HEK293 (cell line): ENCODE measurements around the gene ATOH7.

Experiments used
- CTCF ChIA-PET: fragments of 350-600 bp; formaldehyde crosslinking; extraction: SDS; loops from one replicate; lab custom pipeline; 2021; ENCODE audit warnings: antibody characterized with exemption; lab: Yijun Ruan, JAX
- POLR2A ChIA-PET: fragments of 300-600 bp; formaldehyde crosslinking; extraction: SDS; loops from one replicate; lab custom pipeline; 2020; ENCODE audit warnings: antibody characterized with exemption, inconsistent platforms; lab: Yijun Ruan, JAX
- H3K27ac ChIP-seq: fragments of 200-500 bp; sonication (Bioruptor generic); 2 replicates; pipeline ENCODE4 v1.5.1; 2014; ENCODE audit warnings: low read depth, low read length, control low read depth, inconsistent platforms; ENCODE audit errors: extremely low read depth
- H3K36me3 ChIP-seq, 2 experiments: fragments of 200-500 bp in 1 of 2; sonication (Bioruptor generic) in 1 of 2; 1 replicate in 1 of 2; 2 replicates in 1 of 2; pipeline ENCODE4 v1.5.1; 2014 to 2017; ENCODE audit warnings: inconsistent platforms in 2 of 2, low read length in 2 of 2; ENCODE audit not compliant: control insufficient read depth in 2 of 2, insufficient read depth in 1 of 2
- H3K4me1 ChIP-seq: fragments of 200-500 bp; sonication (Bioruptor generic); 2 replicates; pipeline ENCODE4 v1.5.1; 2014; ENCODE audit warnings: mild to moderate bottlenecking, low read length, inconsistent platforms; ENCODE audit not compliant: control insufficient read depth, insufficient read depth
- H3K4me3 ChIP-seq: 2 replicates; pipeline ENCODE4 v1.5.1; 2011; ENCODE audit warnings: low read depth, mild to moderate bottlenecking, control low read depth, low read length, moderate library complexity
- H3K9me3 ChIP-seq: fragments of 200-500 bp; sonication (Bioruptor generic); 2 replicates; pipeline ENCODE4 v1.5.1; 2014; ENCODE audit warnings: low read depth, low read length, inconsistent platforms; ENCODE audit not compliant: control insufficient read depth, insufficient read depth
- BCL11A ChIP-seq: fragments of 450-650 bp; formaldehyde crosslinking; IDR thresholded peaks from 2 replicates; pipeline ENCODE4 v1.5.1; 2016; ENCODE audit warnings: low read depth, missing biosample characterization, missing genetic modification characterization
- BCL6B ChIP-seq: fragments of 450-650 bp; formaldehyde crosslinking; IDR thresholded peaks from 2 replicates; pipeline ENCODE4 v1.5.1; 2017; ENCODE audit warnings: missing biosample characterization, missing genetic modification characterization
- EGR2 ChIP-seq: fragments of 450-650 bp; formaldehyde crosslinking; IDR thresholded peaks from 2 replicates; pipeline ENCODE4 v1.5.1; 2016; ENCODE audit warnings: low read depth, missing biosample characterization, missing genetic modification characterization
- FEZF1 ChIP-seq: fragments of 450-650 bp; formaldehyde crosslinking; IDR thresholded peaks from 2 replicates; pipeline ENCODE4 v1.5.1; 2016; ENCODE audit warnings: missing biosample characterization, missing genetic modification characterization
- GLIS1 ChIP-seq: fragments of 450-650 bp; formaldehyde crosslinking; IDR thresholded peaks from 2 replicates; pipeline ENCODE4 v1.5.1; 2016; ENCODE audit warnings: missing biosample characterization, missing genetic modification characterization
- KLF1 ChIP-seq: fragments of 450-650 bp; formaldehyde crosslinking; IDR thresholded peaks from 2 replicates; pipeline ENCODE4 v1.5.1; 2016; ENCODE audit warnings: missing biosample characterization, missing genetic modification characterization
- SALL2 ChIP-seq: fragments of 450-650 bp; formaldehyde crosslinking; IDR thresholded peaks from 2 replicates; pipeline ENCODE4 v1.5.0; 2017; ENCODE audit warnings: missing biosample characterization, mild to moderate bottlenecking, missing genetic modification characterization, borderline replicate concordance
- YY2 ChIP-seq: fragments of 450-650 bp; formaldehyde crosslinking; IDR thresholded peaks from 2 replicates; pipeline ENCODE4 v1.5.1; 2016; ENCODE audit warnings: missing biosample characterization, missing genetic modification characterization
- ZBTB1 ChIP-seq: fragments of 450-650 bp; formaldehyde crosslinking; IDR thresholded peaks from 2 replicates; pipeline ENCODE4 v1.5.1; 2016; ENCODE audit warnings: missing biosample characterization, missing genetic modification characterization
- ZBTB8A ChIP-seq: fragments of 450-650 bp; formaldehyde crosslinking; IDR thresholded peaks from 2 replicates; pipeline ENCODE4 v1.5.1; 2016; ENCODE audit warnings: missing biosample characterization, missing genetic modification characterization
- ZFHX2 ChIP-seq: fragments of 450-650 bp; formaldehyde crosslinking; conservative IDR thresholded peaks from 2 replicates; pipeline ENCODE4 v1.5.1; 2016; ENCODE audit warnings: missing biosample characterization, missing genetic modification characterization
- ZIC2 ChIP-seq: fragments of 450-650 bp; formaldehyde crosslinking; IDR thresholded peaks from 2 replicates; pipeline ENCODE4 v1.5.1; 2016; ENCODE audit warnings: missing biosample characterization, missing genetic modification characterization
- ZNF157 ChIP-seq: fragments of 450-650 bp; formaldehyde crosslinking; IDR thresholded peaks from 2 replicates; pipeline ENCODE4 v1.5.1; 2016; ENCODE audit warnings: missing biosample characterization, missing genetic modification characterization
- ZNF2 ChIP-seq: fragments of 450-650 bp; formaldehyde crosslinking; IDR thresholded peaks from 2 replicates; pipeline ENCODE4 v1.5.1; 2016; ENCODE audit warnings: missing biosample characterization, missing genetic modification characterization
- ZNF423 ChIP-seq: fragments of 450-650 bp; formaldehyde crosslinking; IDR thresholded peaks from 2 replicates; pipeline ENCODE4 v1.5.1; 2016; ENCODE audit warnings: missing biosample characterization, missing genetic modification characterization
- ZNF426 ChIP-seq: fragments of 450-650 bp; formaldehyde crosslinking; IDR thresholded peaks from 2 replicates; pipeline ENCODE4 v1.5.1; 2017; ENCODE audit warnings: missing biosample characterization, missing genetic modification characterization, mild to moderate bottlenecking, inconsistent platforms, moderate library complexity
- ZNF488 ChIP-seq: fragments of 450-650 bp; formaldehyde crosslinking; IDR thresholded peaks from 2 replicates; pipeline ENCODE4 v1.5.1; 2016; ENCODE audit warnings: missing biosample characterization, missing genetic modification characterization
- ZNF510 ChIP-seq: fragments of 450-650 bp; formaldehyde crosslinking; IDR thresholded peaks from 2 replicates; pipeline ENCODE4 v1.5.1; 2018; ENCODE audit warnings: mild to moderate bottlenecking, missing genetic modification characterization, missing biosample characterization; ENCODE audit not compliant: insufficient replicate concordance
- ZNF530 ChIP-seq: fragments of 450-650 bp; formaldehyde crosslinking; IDR thresholded peaks from 2 replicates; pipeline ENCODE4 v1.5.1; 2016; ENCODE audit warnings: low read depth, missing biosample characterization, missing genetic modification characterization
- ZNF571 ChIP-seq: fragments of 450-650 bp; formaldehyde crosslinking; IDR thresholded peaks from 2 replicates; pipeline ENCODE4 v1.5.0; 2017; ENCODE audit warnings: missing biosample characterization, missing genetic modification characterization
- ZNF585B ChIP-seq: fragments of 450-650 bp; formaldehyde crosslinking; IDR thresholded peaks from 2 replicates; pipeline ENCODE4 v1.5.1; 2016; ENCODE audit warnings: missing biosample characterization, missing genetic modification characterization
- ZNF629 ChIP-seq: fragments of 450-650 bp; formaldehyde crosslinking; IDR thresholded peaks from 2 replicates; pipeline ENCODE4 v1.5.1; 2017; ENCODE audit warnings: missing biosample characterization, missing genetic modification characterization
- ZNF654 ChIP-seq: fragments of 450-650 bp; formaldehyde crosslinking; IDR thresholded peaks from 2 replicates; pipeline ENCODE4 v1.5.1; 2016; ENCODE audit warnings: low read depth, missing biosample characterization, missing genetic modification characterization
- ZNF704 ChIP-seq: fragments of 450-650 bp; formaldehyde crosslinking; IDR thresholded peaks from 2 replicates; pipeline ENCODE4 v1.5.1; 2016; ENCODE audit warnings: missing biosample characterization, missing genetic modification characterization
- ZNF768 ChIP-seq: fragments of 450-650 bp; formaldehyde crosslinking; IDR thresholded peaks from 2 replicates; pipeline ENCODE4 v1.5.1; 2018; ENCODE audit warnings: missing biosample characterization, mild to moderate bottlenecking, missing genetic modification characterization
- ZSCAN23 ChIP-seq: fragments of 450-650 bp; formaldehyde crosslinking; IDR thresholded peaks from 2 replicates; pipeline ENCODE4 v1.5.1; 2016; ENCODE audit warnings: missing biosample characterization, missing genetic modification characterization

The ATOH7 gene

GRCh38 chr10:68261132-68261856, 29.4 kb upstream of the ATOH7 start:
- no peaks in the 10 kb centered on the region; the same call in 1 of the 2 replicates for H3K9me3 ChIP-seq
- no peaks in the 10 kb centered on the region for H3K4me1 ChIP-seq
- CTCF ChIA-PET = interaction anchor here (1.3 kb wide), 1 partner anchor 41 kb away, joined by 5 read pairs; no protein-coding TSS in a partner anchor
- H3K27ac ChIP-seq = no peak overlapping the region
- POLR2A ChIA-PET = no interaction called here
- H3K4me3 ChIP-seq = no peak overlapping the region
- TF ChIP-seq ZNF426 (tag by site-specific recombination) = no peak
- TF ChIP-seq ZNF585B (tag by site-specific recombination) = no peak
- peak; percentile 50 for TF ChIP-seq GLIS1 (tag by site-specific recombination)
- TF ChIP-seq ZNF768 (tag by site-specific recombination) = no peak
- no peak for TF ChIP-seq ZNF157 (tag by site-specific recombination)
- TF ChIP-seq BCL6B (tag by site-specific recombination) = no peak
- TF ChIP-seq BCL11A (tag by site-specific recombination) = no peak
- peak; percentile 42 for TF ChIP-seq FEZF1 (tag by site-specific recombination)
- no peak for TF ChIP-seq ZNF571
- TF ChIP-seq ZBTB1 = no peak
- TF ChIP-seq ZNF629 (tag by site-specific recombination) = no peak
- TF ChIP-seq ZNF530 (tag by site-specific recombination) = no peak
- peak; percentile 92 for TF ChIP-seq EGR2 (tag by site-specific recombination)
- TF ChIP-seq KLF1 (tag by site-specific recombination) = peak; percentile 39; the same call in 1 of the 2 replicates
- TF ChIP-seq ZNF488 (tag by site-specific recombination) = no peak
- TF ChIP-seq ZSCAN23 (tag by site-specific recombination) = no peak
- no peak for TF ChIP-seq ZNF2 (tag by site-specific recombination)
- TF ChIP-seq SALL2 (tag by site-specific recombination) = no peak
- 0 out of 2 replicates have a peak, but pooled peaks have one; percentile 26 for TF ChIP-seq ZBTB8A (tag by site-specific recombination)
- no peak for TF ChIP-seq ZNF510 (tag by site-specific recombination)
- TF ChIP-seq YY2 (tag by site-specific recombination) = no peak
- TF ChIP-seq ZNF654 = no peak
- TF ChIP-seq ZNF423 (tag by site-specific recombination) = peak; percentile 59; the same call in 1 of the 2 replicates
- TF ChIP-seq ZFHX2 = peak; percentile 85
- TF ChIP-seq ZIC2 = peak; percentile 99
- TF ChIP-seq ZNF704 = no peak
- TF ChIP-seq, all 188 proteins: peak for 8
- no peaks in the 10 kb centered on the region for H3K36me3 ChIP-seq
